HCT116 (cell line): Measurements from ENCODE around the gene PLD3. TPM values are rescaled to one million over a fixed set of nuclear protein-coding genes. Genes with fewer than 3 reads are reported as not detected.

Source experiments
- ATAC-seq: fragments of 200-7000 bp; cut with Tn5 transposase; 2 replicates; pipeline ENCODE4 v1.9.1; 2020; ENCODE audit warnings: mild to moderate bottlenecking, moderate library complexity
- BruUV-seq: library from RNA; stranded (reverse); fragments of 400-500 nt; replicated peaks from 2 replicates; lab custom pipeline; 2021; lab: Mats Ljungman, UMichigan
- CTCF ChIA-PET: fragments of 300-600 bp; sonication (Branson Sonifier 250); formaldehyde crosslinking; loops from one replicate; lab custom pipeline; 2021; ENCODE audit warnings: antibody characterized with exemption; lab: Charles Lee
- POLR2A ChIA-PET: fragments of 300-600, 350-600 bp; sonication (Branson Sonifier 250); formaldehyde crosslinking; loops from one replicate; lab custom pipeline; 2021; ENCODE audit warnings: antibody characterized with exemption; lab: Charles Lee
- RAD21 ChIA-PET, 2 experiments: fragments of 300-600 bp; sonication (Branson Sonifier 250); formaldehyde crosslinking; loops; one replicate each; lab custom pipeline; 2023; ENCODE audit warnings: low total read pairs in 2 of 2; ENCODE audit not compliant: uncharacterized antibody in 2 of 2, unreplicated experiment in 2 of 2, low non-redundant PET in 1 of 2; lab: Charles Lee
- DNase-seq: peaks from one replicate; pipeline ENCODE4 v3.0.0-alpha.2; 2010; ENCODE audit warnings: low read depth, low spot score
- H2AFZ ChIP-seq: fragments of 200-600 bp; shearing (Covaris generic), sonication (generic); 2 replicates; pipeline ENCODE4 v1.6.1; 2017; ENCODE audit warnings: low read depth, mixed run types, mixed read lengths, antibody characterized with exemption, low read length; ENCODE audit not compliant: poor library complexity, severe bottlenecking
- H3K27ac ChIP-seq: 2 replicates; pipeline ENCODE4 v1.5.1; 2012; ENCODE audit warnings: low read depth, low read length
- H3K27me3 ChIP-seq: fragments of 200-600 bp; sonication (generic); 2 replicates; pipeline ENCODE4 v1.6.1; 2016; ENCODE audit warnings: mixed run types, low read length, mixed read lengths; ENCODE audit not compliant: insufficient read depth
- H3K36me3 ChIP-seq, 2 experiments: fragments of 200-500 bp in 1 of 2; fragments of 200-600 bp in 1 of 2; sonication (Bioruptor generic) in 1 of 2; sonication (generic) in 1 of 2; 2 replicates each; pipeline versions ENCODE4 v1.5.1 to v1.6.1; 2014 to 2016; ENCODE audit warnings: low read length in 2 of 2, inconsistent platforms in 1 of 2, mixed read lengths in 1 of 2, mixed run types in 1 of 2; ENCODE audit not compliant: insufficient read depth in 2 of 2, control insufficient read depth in 1 of 2
- H3K4me1 ChIP-seq, 2 experiments: fragments of 200-600 bp in 1 of 2; sonication (generic) in 1 of 2; 2 replicates each; pipeline versions ENCODE4 v1.5.1 to v1.6.1; 2012 to 2017; ENCODE audit warnings: low read length in 2 of 2, inconsistent platforms in 1 of 2, mild to moderate bottlenecking in 1 of 2, mixed read lengths in 1 of 2, mixed run types in 1 of 2, moderate library complexity in 1 of 2; ENCODE audit not compliant: insufficient read depth in 2 of 2, control insufficient read depth in 1 of 2
- H3K4me2 ChIP-seq: fragments of 200-600 bp; sonication (generic); 2 replicates; pipeline ENCODE4 v1.6.1; 2017; ENCODE audit warnings: mixed run types, low read length, mixed read lengths
- H3K4me3 ChIP-seq, 2 experiments: fragments of 200-600 bp in 1 of 2; sonication (generic) in 1 of 2; replicated peaks in 1 of 2; 2 replicates each; pipeline ENCODE4 v1.5.1; 2011 to 2016; ENCODE audit warnings: low read length in 2 of 2, control low read depth in 1 of 2, low read depth in 1 of 2, mild to moderate bottlenecking in 1 of 2, mixed read lengths in 1 of 2, mixed run types in 1 of 2
- H3K79me2 ChIP-seq: fragments of 200-600 bp; sonication (generic); 2 replicates; pipeline ENCODE4 v1.6.1; 2017; ENCODE audit warnings: mild to moderate bottlenecking, mixed run types, low read length, moderate library complexity, mixed read lengths; ENCODE audit not compliant: insufficient read depth
- H3K9ac ChIP-seq: fragments of 200-600 bp; sonication (generic); 2 replicates; pipeline ENCODE4 v1.6.1; 2016; ENCODE audit warnings: low read length, mixed read lengths
- H3K9me2 ChIP-seq: fragments of 200-600 bp; sonication (generic), shearing (Covaris generic); 2 replicates; pipeline ENCODE4 v1.6.1; 2017; ENCODE audit warnings: mixed run types, mild to moderate bottlenecking, moderate library complexity; ENCODE audit not compliant: insufficient read depth
- H3K9me3 ChIP-seq, 2 experiments: fragments of 200-500 bp in 1 of 2; fragments of 200-600 bp in 1 of 2; sonication (Bioruptor generic) in 1 of 2; sonication (generic) in 1 of 2; 2 replicates each; pipeline ENCODE4 v1.6.1; 2014 to 2017; ENCODE audit warnings: low read length in 2 of 2, mixed read lengths in 2 of 2, inconsistent platforms in 1 of 2, low read depth in 1 of 2, mild to moderate bottlenecking in 1 of 2, mixed run types in 1 of 2, moderate library complexity in 1 of 2; ENCODE audit not compliant: control insufficient read depth in 1 of 2, insufficient read depth in 1 of 2
- H4K20me1 ChIP-seq: fragments of 200-600 bp; sonication (generic), shearing (Covaris generic); 2 replicates; pipeline ENCODE4 v1.6.1; 2017; ENCODE audit warnings: mixed run types, mild to moderate bottlenecking, moderate library complexity; ENCODE audit not compliant: insufficient read depth
- ATF3 ChIP-seq: IDR thresholded peaks from 2 replicates; pipeline ENCODE4 v1.6.1; 2012
- EGR1 ChIP-seq: IDR thresholded peaks from 2 replicates; pipeline ENCODE4 v1.6.1; 2012; ENCODE audit warnings: low read depth
- EZH2 ChIP-seq: fragments of 200-600 bp; sonication (generic); IDR thresholded peaks from 2 replicates; pipeline ENCODE4 v1.6.1; 2017; ENCODE audit warnings: antibody characterized with exemption, mixed run types
- EZH2phosphoT487 ChIP-seq: fragments of 200-600 bp; IDR thresholded peaks from 2 replicates; pipeline ENCODE4 v1.6.1; 2018; ENCODE audit warnings: antibody characterized with exemption, borderline replicate concordance
- SIN3A ChIP-seq: IDR thresholded peaks from 2 replicates; pipeline ENCODE4 v1.6.1; 2012; ENCODE audit warnings: low read depth
- SP1 ChIP-seq: IDR thresholded peaks from 2 replicates; pipeline ENCODE4 v1.6.1; 2012; ENCODE audit warnings: low read depth
- TCF7L2 ChIP-seq: IDR thresholded peaks from 2 replicates; pipeline ENCODE4 v1.7.0; 2011; ENCODE audit warnings: borderline replicate concordance, inconsistent platforms; ENCODE audit not compliant: insufficient read depth, insufficient read length; ENCODE audit errors: extremely low read depth
- intact Hi-C: fragments of 100-400 bp; cut with micrococcal nuclease; formaldehyde crosslinking; loops from 2 replicates; pipeline ENCODE4 v1.10.0; 2022
- total RNA-seq: library from RNA; stranded (reverse); gene quantifications from one replicate; pipeline ENCODE4 v1.2.1, GENCODE V29; 2021; ENCODE audit not compliant: unreplicated experiment
- TF ChIP-seq, protein P1 (sequence below), 3 experiments: fragments of 200-600 bp in 1 of 3; sonication (generic) in 1 of 3; IDR thresholded peaks in 2 of 3; conservative IDR thresholded peaks in 1 of 3; 2 replicates each; pipeline ENCODE4 v1.5.1; 2012 to 2017; ENCODE audit warnings: low read depth in 2 of 3, low read length in 2 of 3, antibody characterized with exemption in 1 of 3, borderline replicate concordance in 1 of 3, control low read depth in 1 of 3, mild to moderate bottlenecking in 1 of 3, mixed read lengths in 1 of 3, mixed run types in 1 of 3, moderate library complexity in 1 of 3; ENCODE audit not compliant: insufficient read depth in 1 of 3

Gene PLD3
- total RNA-seq, 1 experiment from 2014 or later, result 123 TPM

GRCh38 chr19:40380199-40381037 lies 31.9 kb downstream of the PLD3 start:
- TF ChIP-seq ATF3 (no peak), EZH2phosphoT487 (no peak), EGR1 (no peak), EZH2 (no peak), SIN3A (no peak)
- TF ChIP-seq, all 23 proteins: peak for 0
- no peaks in the 10 kb centered on the region for H3K4me1 ChIP-seq
- H3K27ac ChIP-seq, result no peak overlapping the region
- H3K27me3 ChIP-seq, result no peaks in the 10 kb centered on the region
- H3K36me3 ChIP-seq, result no peaks in the 10 kb centered on the region; a peak in 1 of 4 replicates
- intact Hi-C loops, result no loop called here
- no peaks in the 10 kb centered on the region for H3K9me3 ChIP-seq
- no peaks in the 10 kb centered on the region for H3K79me2 ChIP-seq
- ATAC-seq, result no peak
- no peak overlapping the region for H3K9ac ChIP-seq
- RAD21 ChIA-PET, result no interaction called here
- no peak overlapping the region for H2AFZ ChIP-seq
- CTCF ChIA-PET, result no interaction called here
- POLR2A ChIA-PET, result no interaction called here
- BruUV-seq, result no TSS peak
- no peaks in the 10 kb centered on the region for H3K9me2 ChIP-seq
- H4K20me1 ChIP-seq, result no peaks in the 10 kb centered on the region
- H3K4me3 ChIP-seq, result no peak overlapping the region
- H3K4me2 ChIP-seq, result no peak overlapping the region
- DNase-seq, result no peak

DNA sequence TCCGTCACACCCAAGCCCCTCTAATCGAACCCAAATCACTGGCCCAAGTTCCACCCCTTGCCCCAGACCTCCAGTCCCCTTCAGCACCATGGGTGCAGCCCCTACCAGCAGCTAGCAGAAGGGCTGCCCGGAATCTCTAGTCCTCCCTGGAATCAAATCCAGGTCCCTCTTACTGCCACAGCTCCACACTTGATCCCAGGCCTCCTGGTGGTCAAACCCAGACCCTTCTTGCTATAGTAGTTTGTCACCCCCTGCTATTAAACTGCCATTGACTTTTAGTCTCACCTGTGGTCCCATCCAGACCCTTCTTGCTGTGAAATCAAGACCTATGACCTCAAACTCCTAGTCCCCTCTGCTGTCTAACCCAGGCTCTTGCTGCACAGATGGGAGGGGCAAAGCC lies 32.8 kb downstream of the PLD3 start:
- H3K4me1 ChIP-seq, result no peaks in the 10 kb centered on the region
- CTCF ChIA-PET, result no interaction called here
- H3K9ac ChIP-seq, result no peak overlapping the region
- H3K79me2 ChIP-seq, result no peaks in the 10 kb centered on the region
- no TSS peak for BruUV-seq
- H3K27ac ChIP-seq, result no peak overlapping the region
- no peak overlapping the region for H3K4me3 ChIP-seq
- no peaks in the 10 kb centered on the region for H4K20me1 ChIP-seq
- RAD21 ChIA-PET, result no interaction called here
- H3K9me2 ChIP-seq, result no peaks in the 10 kb centered on the region
- H3K9me3 ChIP-seq, result no peaks in the 10 kb centered on the region
- no peak for TF ChIP-seq TCF7L2
- TF ChIP-seq, protein P1, sequence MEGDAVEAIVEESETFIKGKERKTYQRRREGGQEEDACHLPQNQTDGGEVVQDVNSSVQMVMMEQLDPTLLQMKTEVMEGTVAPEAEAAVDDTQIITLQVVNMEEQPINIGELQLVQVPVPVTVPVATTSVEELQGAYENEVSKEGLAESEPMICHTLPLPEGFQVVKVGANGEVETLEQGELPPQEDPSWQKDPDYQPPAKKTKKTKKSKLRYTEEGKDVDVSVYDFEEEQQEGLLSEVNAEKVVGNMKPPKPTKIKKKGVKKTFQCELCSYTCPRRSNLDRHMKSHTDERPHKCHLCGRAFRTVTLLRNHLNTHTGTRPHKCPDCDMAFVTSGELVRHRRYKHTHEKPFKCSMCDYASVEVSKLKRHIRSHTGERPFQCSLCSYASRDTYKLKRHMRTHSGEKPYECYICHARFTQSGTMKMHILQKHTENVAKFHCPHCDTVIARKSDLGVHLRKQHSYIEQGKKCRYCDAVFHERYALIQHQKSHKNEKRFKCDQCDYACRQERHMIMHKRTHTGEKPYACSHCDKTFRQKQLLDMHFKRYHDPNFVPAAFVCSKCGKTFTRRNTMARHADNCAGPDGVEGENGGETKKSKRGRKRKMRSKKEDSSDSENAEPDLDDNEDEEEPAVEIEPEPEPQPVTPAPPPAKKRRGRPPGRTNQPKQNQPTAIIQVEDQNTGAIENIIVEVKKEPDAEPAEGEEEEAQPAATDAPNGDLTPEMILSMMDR (IDR thresholded peaks at IDR 0.05 in 2 of 3, conservative IDR thresholded peaks at IDR 0.05 in 1 of 3; ENCODE audit: borderline replicate concordance in 1 of 3, insufficient read depth in 1 of 3, low read depth in 2 of 3, low read length in 2 of 3), result peak in 2 of 3 experiments; percentile 15 to 31; a peak in 3 of 6 replicates
- no peak for TF ChIP-seq SP1
- H2AFZ ChIP-seq, result no peak overlapping the region
- H3K27me3 ChIP-seq, result no peaks in the 10 kb centered on the region
- H3K36me3 ChIP-seq, result no peaks in the 10 kb centered on the region
- no peak overlapping the region for H3K4me2 ChIP-seq
- POLR2A ChIA-PET, result no interaction called here
- intact Hi-C loops, result no loop called here
- ATAC-seq, result peak; percentile 42; the same call in 1 of the 2 replicates
- no peak for DNase-seq
